Dermis lymphatic vessel endothelial cell (primary cell): Measurements from ENCODE around the gene EPHA2. TPM values are rescaled to one million over a fixed set of nuclear protein-coding genes. Genes with fewer than 3 reads are reported as not detected.

ENCODE experiments used
- total RNA-seq: library from RNA; depleted of rRNA; stranded (reverse); fragments of >200 nt; gene quantifications from 2 replicates; pipeline ENCODE4 v1.2.1, GENCODE V29; 2014

The EPHA2 gene
- 58.1 and 65.6 TPM in 2 replicates for total RNA-seq

DNA sequence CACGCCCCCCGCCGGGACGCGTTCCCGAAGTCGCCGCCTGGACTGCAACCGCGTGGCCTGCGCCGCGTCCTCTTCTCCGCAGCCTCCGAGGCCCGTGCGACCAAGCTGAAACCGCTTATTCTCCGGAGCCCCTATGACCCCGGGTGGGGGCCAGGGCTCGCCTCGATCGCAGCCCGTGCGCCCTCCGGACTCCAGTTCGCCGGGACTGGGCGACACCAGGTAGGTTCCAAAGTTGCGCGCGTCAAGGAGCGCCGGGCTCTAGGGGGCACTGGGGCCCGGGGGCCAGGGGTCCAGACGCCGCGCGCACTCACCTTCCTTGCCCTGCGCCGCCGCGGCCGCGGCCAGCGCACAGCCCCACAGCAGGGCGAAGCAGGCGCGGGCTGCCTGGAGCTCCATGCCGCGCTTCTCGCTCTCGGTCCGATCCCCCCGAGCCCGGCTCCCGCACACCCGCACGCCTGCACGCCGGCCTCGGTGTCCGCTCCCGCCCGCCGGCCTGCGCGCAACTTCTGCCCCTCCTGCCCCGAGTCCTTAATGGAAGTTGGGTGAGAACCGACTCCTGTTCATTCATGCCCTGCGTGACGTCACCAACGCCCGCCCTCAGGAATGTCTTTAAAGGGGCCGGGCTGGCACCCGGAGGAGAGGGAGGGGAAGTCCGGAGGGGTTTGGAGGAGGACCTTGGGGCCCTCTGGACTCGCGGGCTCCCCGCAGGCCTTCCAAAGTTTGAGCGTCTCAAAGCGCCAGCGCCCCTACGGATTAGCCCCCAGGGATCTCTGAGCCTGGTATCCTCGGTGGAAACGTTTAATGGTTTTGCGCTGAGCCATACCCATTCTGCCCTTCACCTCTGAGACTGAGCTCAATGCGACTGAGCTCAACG, at the start of gene EPHA2:
EPHA2 (minus strand) TSS at position 533 of the 874 bp plus-strand sequence; CDS start at position 396, 137 bp downstream.

Other genes with a start within 250 kb of the EPHA2 start
- 29.9 and 34.4 TPM in 2 replicates for gene ZBTB17, start 180.0 kb downstream of the EPHA2 start, total RNA-seq
- gene SRARP, start 151.8 kb downstream of the EPHA2 start, total RNA-seq = 0.34 and 1.1 TPM in 2 replicates
- under 0.01 TPM in 1 of 2 replicates, not detected in the other for gene HSPB7, start 138.0 kb downstream of the EPHA2 start, total RNA-seq
- gene CLCNKA, start 134.0 kb downstream of the EPHA2 start, total RNA-seq = not detected in 2 replicates
- gene CLCNKB, start 112.3 kb downstream of the EPHA2 start, total RNA-seq = 0.22 TPM in 1 of 2 replicates, not detected in the other
- gene FAM131C, start 82.4 kb downstream of the EPHA2 start, total RNA-seq = 0.11 TPM in 1 of 2 replicates, not detected in the other
- 2.4 and 3.9 TPM in 2 replicates for gene ARHGEF19, start 56.6 kb upstream of the EPHA2 start, total RNA-seq
- 7.2 and 8.5 TPM in 2 replicates for gene CPLANE2, start 81.1 kb upstream of the EPHA2 start, total RNA-seq
- gene FBXO42, start 196.4 kb upstream of the EPHA2 start, total RNA-seq = 6.9 and 7.2 TPM in 2 replicates
- 24.1 and 29.2 TPM in 2 replicates for gene SZRD1, start 211.2 kb upstream of the EPHA2 start, total RNA-seq